Measurements from ENCODE around the gene ILDR1. TPM values are rescaled to one million over a fixed set of nuclear protein-coding genes. Genes with fewer than 3 reads are reported as not detected.

The ILDR1 gene
- total and polyA plus RNA-seq, 2 of the 4 experiments (the other 2 are of a cell fraction), result not detected

- no peaks in the 10 kb centered on the region for H3K9me3 ChIP-seq (ENCODE audit: control insufficient read depth, insufficient read depth, low read length)
- H4K5ac ChIP-seq (ENCODE audit: low read depth, low read length), result peak overlapping the region; percentile 81
- H2AK9ac ChIP-seq (replicated peaks; ENCODE audit: low read depth, low read length, poor library complexity), result peak overlapping the region; percentile 59
- H3K27ac ChIP-seq (ENCODE audit: insufficient read depth, low read length), result peak overlapping the region; percentile 69
- H3K56ac ChIP-seq (ENCODE audit: extremely low read depth, insufficient read depth, low read length), result no peak overlapping the region
- peak overlapping the region; percentile 8; the same call in 1 of the 2 replicates for H3K18ac ChIP-seq (ENCODE audit: low read depth, low read length)
- intact Hi-C loops (cut with micrococcal nuclease), result loop anchor here (5.0 kb wide), 1 partner anchor 448 kb away; the partner anchor contains the start of gene POLQ
- TF ChIP-seq MAZ (IDR thresholded peaks at IDR 0.05; ENCODE audit: borderline replicate concordance, low read depth, low read length) (no peak), POLR2A (IDR thresholded peaks at IDR 0.05; ENCODE audit: low read depth, low read length) (no peak), BHLHE40 (IDR thresholded peaks at IDR 0.05; ENCODE audit: low read depth, low read length) (no peak), CTCF (conservative IDR thresholded peaks at IDR 0.05; ENCODE audit: low read depth, low read length) (peak; percentile 44), RCOR1 (IDR thresholded peaks at IDR 0.05; ENCODE audit: insufficient replicate concordance, low read length) (no peak), RAD21 (IDR thresholded peaks at IDR 0.05; ENCODE audit: low read length) (0 out of 2 replicates have a peak, but pooled peaks have one; percentile 13)
- H4K8ac ChIP-seq (ENCODE audit: low read depth in 2 of 2, low read length in 2 of 2), result peak overlapping the region; percentile 97 to 100
- H2AFZ ChIP-seq (replicated peaks; ENCODE audit: low read length, poor library complexity), result peak overlapping the region; percentile 90
- peak overlapping the region; percentile 45; the same call in 1 of the 2 replicates for H3K23ac ChIP-seq (ENCODE audit: low read depth, low read length)
- no peak overlapping the region for H3K4me3 ChIP-seq (ENCODE audit: insufficient read depth, low read depth, low read length)
- 14% methylated on average over 5 of the region's 14 CpGs; no CpG with 5 or more reads in 1 of the 2 experiments for WGBS, 2 experiments (ENCODE audit: extremely low coverage in 2 of 2, insufficient read length in 1 of 2)
- peak overlapping the region; percentile 92 for H2BK120ac ChIP-seq (ENCODE audit: low read depth, low read length)
- in situ Hi-C loops (cut with MboI; ENCODE audit: low sequenced_read_pairs), result no loop called here
- H2BK5ac ChIP-seq (ENCODE audit: low read depth, low read length, poor library complexity, severe bottlenecking), result peak overlapping the region; percentile 89
- peaks cover 7% of the 10 kb centered on the region for H3K9me1 ChIP-seq (ENCODE audit: insufficient read depth, low read length)
- H3K27me3 ChIP-seq (ENCODE audit: control insufficient read depth, insufficient read depth, low read length), result no peaks in the 10 kb centered on the region
- peak overlapping the region; percentile 97; the same call in 2 of the 3 replicates for H2BK15ac ChIP-seq (ENCODE audit: low read depth, low read length)
- peak overlapping the region; percentile 86 for H3K4ac ChIP-seq (ENCODE audit: low read depth, low read length)
- H4K91ac ChIP-seq (ENCODE audit: insufficient read depth, low read depth, low read length), result peak overlapping the region; percentile 88
- no peaks in the 10 kb centered on the region for H4K20me1 ChIP-seq (ENCODE audit: insufficient read depth, low read length)
- dilution Hi-C loops (cut with HindIII; ENCODE audit: low sequenced_read_pairs, unreplicated experiment), result no loop called here
- H3K14ac ChIP-seq (replicated peaks; ENCODE audit: low read depth, low read length), result peak overlapping the region; percentile 82
- H3K4me2 ChIP-seq (ENCODE audit: low read depth, low read length), result no peak overlapping the region
- DNase-seq (peak; percentile 75), ATAC-seq (ENCODE audit: low read depth) (peak; percentile 77)
- H2AK5ac ChIP-seq (ENCODE audit: low read depth, low read length), result peak overlapping the region; percentile 38
- no TSS peak for BruUV-seq (replicated peaks)
- peak overlapping the region; percentile 90 for H2BK20ac ChIP-seq (ENCODE audit: low read depth, low read length)
- H3K4me1 ChIP-seq (ENCODE audit: control insufficient read depth, insufficient read depth, low read length), result peaks cover 6% of the 10 kb centered on the region
- CTCF ChIA-PET, result interaction anchor here (0.6 kb wide), 2 partner anchors 43 to 342 kb away, joined by 3 read pairs; no protein-coding TSS in a partner anchor
- H3K9ac ChIP-seq (ENCODE audit: low read depth, low read length), result no peak overlapping the region
- POLR2A ChIA-PET (ENCODE audit: unreplicated experiment), result no interaction called here
- no peaks in the 10 kb centered on the region for H3K79me1 ChIP-seq (ENCODE audit: low read depth in 1 of 2, low read length in 2 of 2)
- no peaks in the 10 kb centered on the region for H3K36me3 ChIP-seq (ENCODE audit: control insufficient read depth, insufficient read depth, low read length)
Observed at GRCh38 chr3:121995161-121996137, 26.6 kb downstream of the ILDR1 start.
